ENCODE results near the gene LHX6.

Gene LHX6

GRCh38 chr9:122162415-122162814 lies 66.3 kb downstream of the LHX6 start:
- H4K20me1 ChIP-seq = peaks cover 6% of the 10 kb centered on the region; the same call in 1 of the 2 replicates
- no peak for TF ChIP-seq Cebpa-rat (IDR thresholded peaks at IDR 0.05)
- H3K9me3 ChIP-seq = peaks cover 15% of the 10 kb centered on the region; the same call in 1 of the 2 replicates
- H3K4me2 ChIP-seq = no peak overlapping the region
- H3K36me3 ChIP-seq = no peaks in the 10 kb centered on the region
- no peak overlapping the region for H3K27ac ChIP-seq
- H3K9ac ChIP-seq = no peak overlapping the region
- peaks cover 23% of the 10 kb centered on the region for H3K4me1 ChIP-seq
- no peaks in the 10 kb centered on the region for H3K27me3 ChIP-seq
- no peak overlapping the region for H3K4me3 ChIP-seq

GRCh38 chr9:122159925-122160246 lies 68.9 kb downstream of the LHX6 start:
- peak overlapping the region; percentile 85 for H3K4me3 ChIP-seq
- no peak for TF ChIP-seq Cebpa-rat (IDR thresholded peaks at IDR 0.05)
- peaks cover 15% of the 10 kb centered on the region; the same call in 1 of the 2 replicates for H3K9me3 ChIP-seq
- H4K20me1 ChIP-seq = peaks cover 30% of the 10 kb centered on the region
- H3K36me3 ChIP-seq = peaks cover 5% of the 10 kb centered on the region; the same call in 1 of the 2 replicates
- no peak overlapping the region for H3K9ac ChIP-seq
- no peaks in the 10 kb centered on the region for H3K27me3 ChIP-seq
- H3K27ac ChIP-seq = no peak overlapping the region
- H3K4me1 ChIP-seq = peaks cover 28% of the 10 kb centered on the region
- H3K4me2 ChIP-seq = peak overlapping the region; percentile 85

DNA sequence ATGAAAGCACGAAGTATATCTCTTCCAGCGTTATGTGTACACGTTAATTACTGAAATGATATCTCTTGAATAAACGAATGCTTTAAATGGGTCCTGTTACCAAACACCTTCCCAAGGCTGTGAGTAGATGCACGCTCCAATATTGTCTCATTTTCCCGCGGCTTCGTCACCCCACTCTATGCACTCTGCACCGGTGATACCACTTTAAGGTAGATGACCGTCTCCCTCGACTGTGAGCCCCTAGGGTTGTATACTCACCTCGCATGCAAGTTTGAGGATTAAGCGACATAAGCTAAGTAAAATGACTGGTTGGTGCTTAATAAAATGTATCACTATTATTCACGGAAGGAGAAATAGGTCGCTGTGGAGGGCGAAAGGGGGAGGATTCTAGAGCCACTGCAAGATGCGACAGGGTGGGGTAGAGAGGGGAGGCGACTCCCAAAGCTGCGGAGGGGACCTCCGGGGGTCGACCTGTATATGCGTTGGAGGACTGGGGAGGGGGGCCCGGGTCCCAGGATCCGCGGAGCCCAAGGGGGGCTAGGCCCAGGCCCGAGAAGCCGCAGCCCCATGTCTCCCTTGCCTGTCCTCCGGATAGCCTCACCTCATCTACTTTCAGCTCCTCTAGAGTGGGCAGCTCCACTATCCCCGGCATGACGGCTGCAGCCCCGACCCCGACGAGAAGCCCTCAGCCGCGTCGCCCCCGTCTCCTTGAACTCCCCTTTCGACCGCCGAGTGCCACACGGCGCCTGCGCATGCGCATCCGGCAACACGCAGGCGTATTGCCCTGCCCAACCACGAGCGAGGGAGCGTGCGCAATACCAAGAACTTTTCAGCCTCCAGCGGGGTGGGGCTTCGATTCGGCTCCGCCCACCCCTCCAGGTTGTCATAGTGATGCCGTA lies 69.5 kb downstream of the LHX6 start, which contains the start of the genes MORN5 and NDUFA8:
MORN5 (plus strand) TSS at position 883 of the 899 bp plus-strand sequence. CDS start 65 bp downstream, outside the sequence.
NDUFA8 (minus strand) TSS at position 754 of the 899 bp plus-strand sequence; CDS start at position 652, 102 bp downstream.
- H3K36me3 ChIP-seq = peaks cover 5% of the 10 kb centered on the region; the same call in 1 of the 2 replicates
- H3K9ac ChIP-seq = peak within 1 kb of the TSS; percentile 88
- peak within 1 kb of the TSS; percentile 85 for H3K4me2 ChIP-seq
- no peak for TF ChIP-seq Cebpa-rat (IDR thresholded peaks at IDR 0.05)
- H3K27me3 ChIP-seq = no peaks in the 10 kb centered on the region
- peak within 1 kb of the TSS; percentile 85 for H3K4me3 ChIP-seq
- H3K9me3 ChIP-seq = peaks cover 15% of the 10 kb centered on the region; the same call in 1 of the 2 replicates
- H3K27ac ChIP-seq = peak within 1 kb of the TSS; percentile 84
- peaks cover 36% of the 10 kb centered on the region for H4K20me1 ChIP-seq
- peaks cover 28% of the 10 kb centered on the region for H3K4me1 ChIP-seq

- Histone ChIP-seq H3K36me3 (peaks cover 9% of the 10 kb centered on the region; the same call in 1 of the 2 replicates), H3K9me3 (peaks cover 15% of the 10 kb centered on the region; the same call in 1 of the 2 replicates), H3K27ac (no peak overlapping the region), H3K9ac (no peak overlapping the region), H3K4me3 (no peak overlapping the region), H3K4me1 (peaks cover 28% of the 10 kb centered on the region), H3K27me3 (no peaks in the 10 kb centered on the region), H3K4me2 (peak overlapping the region; percentile 85), H4K20me1 (peaks cover 47% of the 10 kb centered on the region)
- TF ChIP-seq Cebpa-rat (IDR thresholded peaks at IDR 0.05) = no peak
Measured at GRCh38 chr9:122158202-122158601, 70.6 kb downstream of the LHX6 start.

- Histone ChIP-seq H3K36me3 (peaks cover 32% of the 10 kb centered on the region), H3K4me1 (peaks cover 28% of the 10 kb centered on the region), H3K9me3 (no peaks in the 10 kb centered on the region), H3K27ac (no peak overlapping the region), H3K9ac (no peak overlapping the region), H3K4me3 (no peak overlapping the region), H3K27me3 (no peaks in the 10 kb centered on the region), H4K20me1 (peaks cover 61% of the 10 kb centered on the region), H3K4me2 (no peak overlapping the region)
- no peak for TF ChIP-seq Cebpa-rat (IDR thresholded peaks at IDR 0.05)
Measured at GRCh38 chr9:122155796-122156195, 73.0 kb downstream of the LHX6 start.
